Ovary (tissue), 3 donors: ENCODE measurements around the gene RSPH1.

Experiments
- CTCF ChIP-seq, 3 donors: fragments of 450-650 bp in 2 of 3; fragments of 200-600 bp in 1 of 3; IDR thresholded peaks; one replicate each; pipeline versions ENCODE4 v1.5.1 to v1.8.0; 2016 to 2022; ENCODE audit warnings: antibody characterized with exemption in 3 of 3, mild to moderate bottlenecking in 1 of 3
- EP300 ChIP-seq: sonication (generic); formaldehyde crosslinking; IDR thresholded peaks from one replicate; pipeline ENCODE4 v1.6.1; 2017; ENCODE audit warnings: antibody characterized with exemption
- POLR2A ChIP-seq: fragments of 450-650 bp; IDR thresholded peaks from one replicate; pipeline ENCODE4 v1.6.1; 2017; ENCODE audit warnings: antibody characterized with exemption, mild to moderate bottlenecking, moderate library complexity
- donor health status: DM: no; HTN: no; CAD: no.

GRCh38 chr21:42521805-42522204, 25.8 kb upstream of the RSPH1 start:
- no peak for TF ChIP-seq CTCF (IDR thresholded peaks at IDR 0.05)
- no peak for TF ChIP-seq POLR2A
- no peak for TF ChIP-seq EP300
